Measurements from ENCODE around the gene ASS1.

The ASS1 gene

DNA sequence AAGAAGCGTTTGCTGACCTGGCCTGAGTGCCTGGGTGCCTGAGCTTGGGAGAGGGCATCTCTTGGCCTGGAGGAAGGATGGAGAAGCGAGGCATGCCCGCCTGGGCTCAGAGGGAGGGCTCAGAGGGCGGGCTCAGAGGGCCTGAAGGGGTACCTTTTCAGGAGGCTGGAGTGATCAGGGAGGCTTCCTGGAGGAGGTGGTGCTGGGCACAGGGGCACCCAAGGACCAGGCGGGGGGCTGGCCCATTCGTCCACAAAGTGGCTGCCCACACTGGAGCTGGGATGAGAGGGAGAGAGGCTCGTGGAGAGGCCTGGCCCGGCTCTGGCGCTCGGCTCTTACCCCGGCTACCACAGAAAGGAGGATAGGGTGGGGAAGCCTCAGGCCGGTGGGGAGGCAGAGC lies 32.8 kb downstream of the ASS1 start:
- no peak for DNase-seq

DNA sequence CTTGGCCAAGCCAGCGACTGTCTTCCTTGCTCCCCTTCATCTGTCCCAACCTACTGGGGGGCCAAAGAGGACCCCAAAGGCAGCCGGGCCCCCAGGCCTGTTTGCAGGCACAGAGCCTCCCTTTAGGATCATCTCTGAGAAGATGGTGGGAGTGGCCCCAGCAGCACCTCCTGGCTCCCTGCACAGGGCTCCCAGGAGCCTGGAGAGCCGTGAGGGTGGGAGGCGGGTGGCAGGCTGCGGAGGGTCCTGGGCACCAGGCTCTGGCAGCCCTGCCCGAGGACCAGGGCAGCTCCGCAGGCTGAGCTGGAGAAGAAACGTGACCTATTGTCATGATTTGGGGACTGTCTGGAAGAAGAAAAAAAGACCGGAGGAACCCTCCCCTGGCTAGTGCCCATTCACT lies 33.4 kb downstream of the ASS1 start:
- no peak for DNase-seq

GRCh38 chr9:130478736-130479575 lies 34.2 kb downstream of the ASS1 start:
- DNase-seq, result no peak

GRCh38 chr9:130479587-130479986 lies 34.8 kb downstream of the ASS1 start:
- DNase-seq, result no peak

DNA sequence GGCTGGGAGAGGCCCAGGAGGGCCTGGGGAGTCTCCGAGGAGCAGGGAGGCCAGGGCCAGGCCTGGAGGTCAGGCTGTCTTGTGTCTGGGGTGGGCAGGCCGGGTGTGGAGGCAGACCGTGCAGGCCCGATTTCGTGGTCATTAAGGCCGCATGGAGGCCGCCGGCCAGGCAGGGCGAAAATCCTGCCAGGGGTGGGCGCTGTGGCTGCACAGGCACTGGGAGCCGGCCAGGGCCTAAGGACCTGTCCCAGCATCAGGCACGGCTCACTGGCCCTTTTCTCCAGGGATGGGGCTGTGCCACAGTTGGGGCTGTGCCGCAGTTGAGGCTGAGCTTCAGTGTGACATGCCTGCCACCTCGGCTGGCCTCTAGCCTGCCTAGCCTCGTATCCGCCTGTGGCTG lies 35.9 kb downstream of the ASS1 start:
- peak; percentile 48 for DNase-seq

DNA sequence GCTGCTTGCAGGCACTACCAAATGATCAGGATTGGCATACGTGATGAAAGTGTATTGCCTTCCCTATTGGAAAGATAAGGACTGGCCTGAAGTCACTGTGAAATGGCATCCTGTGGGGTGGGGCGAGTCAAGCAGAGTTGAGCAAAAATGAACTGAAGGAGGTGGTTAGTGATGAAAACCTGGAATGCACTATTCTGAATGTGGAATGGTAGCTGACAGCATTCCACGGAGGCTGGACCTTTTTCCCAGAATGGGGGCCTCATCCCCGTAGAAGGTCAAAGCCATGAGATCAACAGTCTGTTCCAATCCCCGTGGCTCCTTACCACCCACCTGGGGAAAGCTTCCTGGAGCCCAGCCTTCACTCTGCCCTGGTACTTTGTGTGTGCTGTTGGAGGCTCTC lies 37.7 kb downstream of the ASS1 start:
- no peak for DNase-seq

DNA sequence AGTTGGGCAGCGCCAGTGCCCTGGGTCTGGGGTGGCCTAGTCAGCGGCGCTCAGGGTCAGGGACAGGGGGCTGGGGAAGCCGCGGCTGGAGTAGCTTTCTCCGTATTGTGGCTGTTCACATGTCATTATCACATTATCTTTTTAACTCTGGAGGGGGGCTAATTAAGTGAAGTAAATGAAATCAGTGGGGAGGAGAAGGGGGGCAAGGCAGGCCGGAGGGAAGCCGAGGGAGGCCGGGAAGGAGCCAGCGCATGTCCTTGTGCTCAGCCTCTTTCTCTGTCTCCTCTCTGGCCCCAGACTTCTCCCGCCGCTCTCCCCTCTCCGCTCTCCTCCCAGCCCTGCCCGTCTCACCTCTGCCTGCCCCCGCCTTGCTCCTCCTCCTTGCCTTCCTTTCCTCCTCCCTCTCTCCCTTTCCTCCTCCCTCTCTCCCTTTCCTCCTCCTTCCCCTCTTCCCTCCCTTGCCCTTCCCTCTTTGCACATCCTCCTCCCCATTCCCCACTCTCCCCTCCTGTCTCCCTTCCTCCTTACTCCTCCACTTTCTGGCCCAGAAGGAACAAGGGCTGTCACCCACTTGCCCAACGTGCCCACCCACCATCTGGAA lies 38.7 kb downstream of the ASS1 start:
- DNase-seq, result no peak

- no peak for DNase-seq
Measured at GRCh38 chr9:130484362-130485072, 39.8 kb downstream of the ASS1 start.

DNA sequence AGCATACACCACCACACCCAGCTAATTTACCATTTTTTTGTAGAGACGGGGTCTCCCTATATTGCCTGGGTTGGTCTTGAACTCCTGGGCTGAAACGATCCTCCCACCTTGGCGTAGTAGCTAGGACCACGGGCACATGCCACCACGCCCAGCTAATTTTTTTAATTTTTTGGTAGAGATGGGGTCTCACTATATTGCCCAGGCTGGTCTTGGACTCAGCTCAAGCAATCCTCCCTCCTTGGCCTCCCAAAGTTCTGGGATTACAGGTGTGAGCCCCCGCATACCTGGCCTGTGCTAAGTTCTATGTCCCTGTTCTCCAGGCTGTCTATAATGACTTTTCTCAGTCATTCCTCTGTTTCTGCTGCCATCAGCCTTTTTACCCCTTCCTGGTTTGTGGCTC lies 41.3 kb downstream of the ASS1 start:
- no peak for DNase-seq

GRCh38 chr9:130487500-130487899 lies 42.7 kb downstream of the ASS1 start:
- DNase-seq, result peak; percentile 34

GRCh38 chr9:130488621-130489330 lies 44.0 kb downstream of the ASS1 start:
- DNase-seq, result no peak

DNA sequence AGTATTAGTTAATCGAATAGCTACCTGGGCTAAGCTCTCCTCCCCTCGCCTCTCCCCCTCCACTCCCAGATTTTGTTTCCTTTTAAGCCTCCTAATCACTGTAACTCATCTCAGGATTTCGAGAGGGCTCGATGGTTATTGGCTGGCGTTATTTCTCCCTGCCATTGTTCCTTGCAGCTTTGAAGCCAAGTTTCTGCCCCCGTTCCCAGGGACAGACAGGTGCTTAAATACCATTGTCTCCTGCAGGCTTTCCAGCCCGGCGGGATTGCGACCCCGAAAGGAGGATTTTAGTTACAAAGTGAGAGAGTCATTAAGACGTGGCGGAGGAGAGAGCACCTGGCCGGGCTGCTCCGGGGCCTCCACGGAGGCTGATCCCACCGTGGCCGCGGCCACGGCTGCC lies 46.2 kb downstream of the ASS1 start:
- DNase-seq, result no peak

GRCh38 chr9:130491830-130492482 lies 47.2 kb downstream of the ASS1 start:
- no peak for DNase-seq

DNA sequence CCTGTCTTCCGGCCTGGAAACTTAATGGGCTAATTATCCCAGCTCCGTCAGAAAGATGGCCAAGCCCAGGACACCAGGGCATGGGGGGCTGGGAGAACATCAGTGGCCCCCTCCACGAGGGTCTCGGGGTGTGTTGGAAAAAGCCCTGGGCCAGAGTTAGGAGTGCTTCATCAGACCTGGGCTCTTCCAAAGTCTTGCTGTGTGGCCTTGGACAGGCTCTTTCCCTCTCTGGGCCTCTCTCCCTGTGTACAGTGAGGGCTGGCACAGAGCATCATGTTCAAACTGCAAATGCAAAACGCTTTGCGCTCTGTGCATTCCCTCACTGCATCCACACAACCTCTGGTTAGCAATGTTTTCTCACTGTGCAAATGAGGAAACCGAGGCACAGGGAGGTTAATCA lies 48.3 kb downstream of the ASS1 start:
- no peak for DNase-seq

DNA sequence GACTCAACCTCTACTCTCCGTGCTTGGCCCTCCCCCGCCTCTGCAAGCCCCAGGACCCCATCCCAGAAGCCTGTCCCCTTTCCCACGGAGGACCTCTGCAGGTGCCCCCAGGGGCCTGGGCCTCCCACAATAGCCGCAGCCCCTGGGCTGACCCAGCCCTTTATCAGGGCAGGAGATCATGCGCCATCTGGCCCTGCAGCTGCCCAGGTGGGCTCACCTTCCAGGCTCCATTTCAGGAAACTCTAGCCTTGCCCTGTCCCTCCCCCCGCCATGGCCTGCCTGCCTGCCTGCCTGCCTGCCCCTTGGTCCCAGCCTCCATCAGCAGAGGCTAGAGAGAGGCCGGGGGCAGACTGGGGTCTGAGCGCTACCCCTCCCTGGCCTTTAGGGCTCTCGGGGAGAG lies 48.7 kb downstream of the ASS1 start:
- no peak for DNase-seq

GRCh38 chr9:130495067-130495466 lies 50.3 kb downstream of the ASS1 start:
- DNase-seq, result no peak

- no peak for DNase-seq
Measured at GRCh38 chr9:130497139-130497538, 52.4 kb downstream of the ASS1 start.

DNA sequence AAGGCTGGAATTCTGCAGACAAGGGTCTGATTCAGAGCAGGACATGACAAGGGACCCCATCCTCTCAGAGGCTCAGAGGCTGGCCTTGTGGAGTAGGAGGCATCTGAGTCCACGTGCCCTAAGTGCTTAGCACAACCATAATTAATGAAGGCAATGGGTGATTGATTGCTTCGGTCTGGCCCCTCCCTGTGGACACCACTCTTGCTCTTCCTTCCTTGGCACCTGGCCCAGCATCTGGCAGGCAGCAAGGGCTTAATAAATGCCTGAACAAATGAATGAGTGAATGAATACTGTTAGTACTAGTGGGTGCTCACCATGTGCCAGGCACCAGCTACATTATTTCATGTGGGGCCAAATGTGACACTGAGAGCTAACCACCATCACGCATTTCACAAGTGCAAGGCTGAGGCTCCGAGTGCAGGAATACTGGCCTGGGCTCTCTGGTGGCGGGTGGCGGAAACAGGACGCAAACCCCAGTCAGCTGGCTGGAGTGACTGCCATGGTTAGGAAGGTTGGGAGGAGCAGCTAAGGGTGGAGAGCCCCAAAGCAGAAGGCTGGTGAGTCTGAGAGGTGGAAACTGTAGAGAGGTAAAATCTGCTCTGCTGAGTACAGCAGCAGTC lies 53.6 kb downstream of the ASS1 start:
- DNase-seq, result peak; percentile 49

- peak; percentile 66 for DNase-seq
Measured at GRCh38 chr9:130498918-130499698, 54.3 kb downstream of the ASS1 start.

GRCh38 chr9:130499804-130500263 lies 55.1 kb downstream of the ASS1 start:
- DNase-seq, result peak; percentile 99

Measured in DMS53 (cell line).